GM12874 (cell line): ENCODE measurements around the gene TMBIM1.

Source experiments
- CTCF ChIP-seq: IDR thresholded peaks from 2 replicates; pipeline ENCODE4 v1.5.1; 2011; ENCODE audit warnings: low read depth, mild to moderate bottlenecking, control low read depth, low read length, moderate library complexity; ENCODE audit not compliant: insufficient read depth

The TMBIM1 gene

GRCh38 chr2:218323526-218324472 is 31.5 kb upstream of the TMBIM1 start:
- TF ChIP-seq CTCF: no peak

GRCh38 chr2:218322768-218323525 is 30.6 kb upstream of the TMBIM1 start:
- TF ChIP-seq CTCF: no peak

GRCh38 chr2:218320704-218321336 is 28.5 kb upstream of the TMBIM1 start:
- TF ChIP-seq CTCF: no peak

GRCh38 chr2:218319813-218320365 is 27.6 kb upstream of the TMBIM1 start:
- no peak for TF ChIP-seq CTCF

GRCh38 chr2:218318241-218318640 is 25.9 kb upstream of the TMBIM1 start:
- TF ChIP-seq CTCF: no peak

- TF ChIP-seq CTCF: no peak
These were observed 25.5 kb upstream of the TMBIM1 start for GRCh38 chr2:218317835-218318234.

- no peak for TF ChIP-seq CTCF
These were observed 25.0 kb upstream of the TMBIM1 start for GRCh38 chr2:218317303-218317630.
